Activated CD4-positive, CD25-positive, alpha-beta regulatory T cell treated with anti-CD3 and anti-CD28 coated beads, Interleukin-2, amount 50 U/mL, for 72 hours (primary cell): ENCODE data around the gene CTAG1A.
"Not testable (repeated sequence)": the region's sequence is repeated elsewhere in the genome, so short reads cannot be mapped to it uniquely, and the experiment has no call there.

Source experiments
- DNase-seq: peaks from one replicate; pipeline ENCODE4 v3.0.0; 2021

CTAG1A gene

DNA sequence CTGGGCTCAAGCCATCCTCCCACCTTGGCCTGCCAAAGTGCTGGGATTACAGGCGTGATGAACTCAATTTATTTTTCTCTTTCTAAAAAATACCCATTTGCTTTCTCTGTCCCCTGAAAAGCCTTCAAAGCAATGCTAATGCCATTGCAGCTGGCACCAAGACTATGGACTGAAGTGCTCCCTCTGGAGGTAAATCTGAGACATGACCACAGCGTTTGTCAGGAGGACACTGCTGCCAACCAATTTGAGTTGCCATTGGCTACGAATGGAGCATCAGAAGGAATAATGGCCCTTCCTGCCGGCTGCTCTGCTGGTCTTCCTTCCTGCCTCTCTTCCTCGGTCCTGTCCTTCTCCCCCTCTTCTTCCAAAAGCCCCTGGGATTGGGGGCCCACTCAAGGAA, 9.9 kb upstream of the CTAG1A start:
- not testable (repeated sequence) for DNase-seq

DNA sequence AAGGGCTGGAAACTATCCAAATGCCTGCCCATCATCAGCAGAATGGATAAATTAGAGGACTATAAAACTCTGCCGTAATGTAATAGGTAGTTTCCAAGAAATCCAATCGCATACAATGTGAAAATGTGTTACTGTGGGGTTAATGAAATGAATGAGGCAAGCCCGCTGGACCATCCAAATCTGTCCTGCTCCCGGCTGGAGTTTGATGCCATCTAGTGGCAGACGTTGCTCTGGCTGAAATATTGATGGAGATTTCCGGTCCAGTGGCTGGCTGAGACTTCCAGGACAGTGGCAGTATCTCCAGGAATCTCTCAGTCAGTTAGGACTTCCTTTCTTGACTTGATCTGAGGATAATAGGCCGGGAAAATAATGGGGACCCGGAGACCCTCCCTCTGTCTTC, 1.9 kb upstream of the CTAG1A start:
- not testable (repeated sequence) for DNase-seq

DNA sequence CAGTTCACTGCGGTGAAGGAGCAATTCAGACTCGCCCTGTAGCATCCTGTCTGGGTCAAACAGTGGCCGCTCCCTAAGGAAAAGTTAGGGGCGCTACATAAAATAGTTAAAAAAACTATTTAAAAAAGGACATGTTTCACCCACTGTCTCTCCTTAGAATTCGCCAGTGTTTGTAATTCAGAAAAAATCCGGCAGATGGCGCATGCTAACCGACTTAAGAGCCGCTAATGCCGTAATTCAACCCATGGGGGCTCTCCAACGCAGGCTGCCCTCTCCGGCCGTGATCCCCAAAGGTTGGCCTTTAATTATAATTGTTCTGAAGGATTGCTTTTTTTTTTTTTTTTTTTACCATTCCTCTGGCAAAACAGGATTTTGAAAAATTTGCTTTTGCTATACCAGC, 5.5 kb downstream of the CTAG1A start:
- DNase-seq, result not testable (repeated sequence)

DNA sequence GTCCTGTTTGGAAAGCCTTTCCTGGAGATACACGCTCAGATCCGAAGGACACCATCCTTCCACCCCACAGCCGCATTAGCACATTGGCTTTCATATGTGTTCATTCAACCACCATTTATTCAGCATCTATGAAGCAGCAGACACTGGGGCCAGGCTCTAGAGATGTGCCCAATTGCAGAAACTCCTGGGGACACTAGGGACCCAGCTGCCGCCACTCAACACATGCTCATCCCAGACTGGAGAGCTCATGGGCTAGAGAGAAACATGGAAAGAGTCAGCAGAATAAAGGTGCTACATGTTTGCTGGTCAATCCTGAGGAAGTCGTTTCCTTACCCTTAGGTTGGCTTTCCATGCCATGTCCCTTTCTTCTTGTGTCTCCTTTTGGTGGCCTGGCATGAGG, 7.6 kb downstream of the CTAG1A start:
- DNase-seq, result no peak

DNA sequence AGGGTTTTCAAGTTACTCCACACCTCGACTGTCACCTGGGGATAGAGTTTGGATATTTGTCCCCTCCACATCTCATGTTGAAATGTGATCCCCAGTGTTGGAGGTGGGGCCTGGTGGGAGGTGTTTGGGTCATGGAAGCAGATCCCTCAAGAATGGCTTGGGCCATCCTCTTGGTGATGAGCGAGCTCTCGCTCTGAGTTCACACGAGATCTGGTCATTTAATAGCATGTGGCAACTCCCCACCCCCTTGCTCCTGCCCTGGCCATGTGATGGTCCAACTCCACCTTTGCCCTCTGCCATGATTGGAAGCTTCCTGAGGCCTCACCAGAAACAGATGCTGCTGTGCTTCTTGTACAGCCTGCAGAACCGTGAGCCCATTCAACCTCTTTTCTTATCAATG, 8.3 kb downstream of the CTAG1A start:
- no peak for DNase-seq

DNA sequence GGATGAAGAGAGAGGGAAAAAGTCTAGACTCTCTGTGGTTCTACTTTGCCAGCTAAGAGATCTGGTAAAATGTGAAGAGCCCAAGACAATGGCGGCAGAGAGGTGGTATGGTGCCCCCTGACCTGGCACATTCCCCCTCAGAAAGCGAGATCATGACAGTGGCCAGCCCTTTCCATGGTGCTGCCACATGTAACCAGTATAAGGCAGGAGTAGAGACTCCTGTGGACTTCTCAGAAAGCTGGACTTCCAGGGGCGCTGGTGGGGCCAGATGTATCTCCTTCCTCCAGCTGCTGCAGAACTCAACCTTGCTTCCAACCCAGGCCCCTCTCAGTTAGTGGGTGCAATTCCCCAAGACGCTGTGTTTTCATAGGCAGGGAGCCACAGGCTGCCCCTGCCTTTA, 9.6 kb downstream of the CTAG1A start:
- no peak for DNase-seq

DNA sequence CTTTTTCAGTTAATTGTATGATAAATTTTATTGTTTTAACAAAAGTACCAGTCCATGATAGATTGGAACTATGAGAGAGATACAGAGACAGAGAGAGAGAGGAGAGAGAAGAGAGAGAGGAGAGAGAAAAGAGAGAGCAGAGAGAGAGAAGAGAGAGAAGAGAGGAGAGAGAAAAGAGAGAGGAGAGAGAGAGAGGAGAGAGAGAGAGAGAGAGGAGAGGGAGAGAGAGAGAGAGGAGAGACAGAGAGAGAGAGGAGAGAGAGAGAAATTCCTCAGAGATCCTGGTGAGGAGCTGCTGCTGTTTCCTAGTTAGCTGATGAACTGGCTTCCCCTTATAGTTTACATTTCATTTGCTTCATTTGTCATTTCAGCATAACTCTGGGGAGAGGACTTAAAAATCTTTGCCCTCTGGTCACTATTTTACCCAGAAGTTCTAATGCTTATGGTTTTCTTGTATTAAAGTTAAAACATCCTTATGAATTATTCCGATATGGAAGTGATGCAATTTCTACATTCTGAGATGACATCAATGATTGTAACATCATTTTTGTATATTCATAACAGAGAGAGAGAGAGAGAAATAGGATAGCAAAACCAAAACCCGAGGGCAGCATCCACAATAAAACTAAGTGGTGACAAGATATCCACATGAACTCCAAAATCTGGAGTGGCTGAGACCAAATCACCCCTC, 10.8 kb downstream of the CTAG1A start:
- DNase-seq, result no peak

DNA sequence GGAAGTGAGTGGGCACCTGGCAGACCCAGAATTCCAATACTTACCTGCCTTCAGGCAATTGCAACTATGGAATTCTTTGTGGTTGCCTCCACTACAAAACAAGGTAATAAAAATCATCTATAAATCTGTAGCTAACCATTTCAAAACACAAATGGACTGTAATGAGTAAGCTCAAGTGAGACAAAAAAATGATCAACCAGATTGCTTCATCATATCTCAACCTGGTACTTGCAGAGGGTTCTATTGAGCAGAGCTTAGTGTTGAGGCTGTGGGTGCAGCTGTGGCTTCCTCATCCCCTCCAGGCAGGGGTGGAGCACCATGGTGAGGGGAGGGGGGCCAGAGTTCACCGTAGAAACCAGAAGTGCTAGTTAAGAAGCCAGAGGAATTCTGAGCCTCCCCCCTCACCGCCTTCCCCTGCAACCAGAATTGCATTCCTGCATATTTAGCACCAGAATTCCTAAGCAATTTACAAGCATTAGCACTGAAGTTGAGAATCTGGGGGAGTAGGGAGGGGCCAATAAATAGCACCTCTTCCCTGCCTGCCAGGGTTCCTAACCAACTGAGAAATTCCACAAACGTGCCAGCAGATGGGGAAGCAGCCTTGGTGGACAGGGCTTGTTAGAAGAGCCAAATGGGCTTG, 11.5 kb downstream of the CTAG1A start:
- DNase-seq, result no peak

DNA sequence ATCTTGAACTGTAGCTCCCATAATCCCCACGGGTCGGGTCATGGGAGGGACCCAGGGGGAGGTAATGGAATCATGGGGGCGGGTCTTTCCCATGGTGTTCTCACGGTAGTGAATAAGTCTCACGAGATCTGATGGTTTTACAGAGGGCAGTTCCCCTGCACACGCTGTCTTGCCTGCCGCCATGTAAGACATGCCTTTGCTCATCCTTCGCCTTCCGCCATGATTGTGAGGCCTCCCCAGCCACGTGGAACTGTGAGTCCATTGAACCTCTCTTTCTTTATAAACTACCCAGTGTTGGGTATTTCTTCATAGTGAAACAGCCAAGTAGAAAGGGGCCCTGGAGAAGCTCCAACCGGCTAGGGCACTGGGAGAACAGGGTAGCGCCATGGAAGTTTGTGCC, 12.3 kb downstream of the CTAG1A start:
- DNase-seq, result no peak

DNA sequence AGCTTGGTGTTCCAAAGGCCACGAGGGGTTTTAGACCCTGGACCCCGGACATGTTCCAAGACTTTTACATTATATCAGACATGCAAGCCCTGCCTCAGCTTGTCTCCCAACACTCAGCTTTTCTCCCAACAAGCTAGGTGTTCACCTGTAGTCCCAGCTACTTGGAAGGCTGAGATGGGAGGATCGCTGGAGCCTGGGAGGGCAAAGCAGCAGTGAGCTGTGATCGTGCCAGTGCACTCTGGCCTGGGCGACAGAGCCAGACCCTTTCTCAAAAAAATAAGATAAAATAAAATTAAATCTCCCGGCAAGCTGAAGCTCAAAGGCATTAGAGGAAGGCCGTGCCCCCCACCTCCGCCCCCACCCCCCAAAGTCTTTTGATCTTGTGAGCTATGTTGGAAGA, 13.7 kb downstream of the CTAG1A start:
- no peak for DNase-seq

DNA sequence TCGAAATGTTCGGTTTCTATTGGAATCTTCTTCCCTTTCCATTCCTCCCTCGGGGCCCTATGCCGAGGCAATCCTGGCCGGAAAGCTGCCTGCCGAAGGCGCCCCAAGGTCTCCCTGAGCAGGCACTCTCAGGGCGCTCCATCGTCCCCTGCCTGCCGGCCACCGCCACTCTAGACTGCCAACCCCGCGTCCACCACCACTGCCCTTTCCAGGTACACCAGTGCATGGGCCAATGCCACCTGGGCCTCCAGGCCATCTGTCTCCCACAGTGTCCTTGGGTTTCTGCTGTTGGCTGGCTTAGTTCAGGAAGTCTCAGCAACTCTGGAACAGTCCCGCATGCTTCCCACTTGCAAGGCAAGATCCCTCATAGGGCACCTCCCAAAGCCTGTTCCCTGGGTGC, 14.6 kb downstream of the CTAG1A start:
- no peak for DNase-seq

DNA sequence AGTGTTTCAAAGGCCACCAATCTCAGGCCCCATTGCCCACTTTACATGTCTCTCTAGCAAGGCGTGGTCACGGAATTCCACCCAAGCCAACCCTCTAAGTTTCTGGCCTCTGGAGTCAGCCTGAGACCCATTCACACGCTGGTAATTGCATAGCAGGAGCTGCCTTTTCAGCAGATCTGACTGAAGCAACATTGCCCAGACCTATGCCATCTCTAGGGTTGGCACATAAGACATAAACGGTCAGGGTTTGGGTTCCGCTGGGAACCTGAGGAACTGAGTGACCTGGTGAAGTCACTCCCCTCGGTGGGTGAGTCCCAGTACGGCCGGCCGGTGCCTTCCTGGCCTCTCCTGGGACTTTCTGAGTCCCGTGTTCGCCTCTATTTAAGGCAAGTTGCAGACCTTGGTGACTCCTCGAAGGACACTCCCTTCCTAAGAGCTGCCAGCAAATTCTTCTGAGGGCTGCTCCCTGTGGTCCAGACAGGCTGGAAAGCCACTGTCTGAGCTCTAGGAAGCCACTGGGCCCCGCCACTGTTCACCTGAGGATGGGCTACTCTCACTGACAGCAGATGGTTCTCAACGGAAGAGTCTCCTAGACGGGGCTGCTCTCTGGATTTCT, 15.9 kb downstream of the CTAG1A start:
- no peak for DNase-seq

DNA sequence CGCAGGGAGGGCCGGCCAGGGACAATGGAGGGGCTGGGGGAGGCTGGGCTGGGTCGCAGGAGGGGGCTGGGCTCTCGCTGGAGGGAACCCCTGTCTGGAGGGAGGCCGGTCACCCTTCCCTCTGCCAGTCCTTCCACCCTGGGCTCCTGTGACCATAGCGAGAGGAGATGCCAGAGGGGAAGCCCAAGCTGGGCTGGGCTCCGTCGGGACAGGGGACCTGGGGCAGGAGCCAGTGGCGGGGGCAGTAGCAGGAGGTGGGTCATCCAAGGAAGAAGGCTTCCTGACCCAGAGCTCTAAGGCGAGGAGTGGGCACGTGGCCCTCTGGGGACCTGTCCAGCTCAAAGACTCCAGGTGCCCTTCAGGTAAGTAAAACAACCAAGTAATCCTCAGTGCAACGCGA, 17.3 kb downstream of the CTAG1A start:
- DNase-seq, result no peak

DNA sequence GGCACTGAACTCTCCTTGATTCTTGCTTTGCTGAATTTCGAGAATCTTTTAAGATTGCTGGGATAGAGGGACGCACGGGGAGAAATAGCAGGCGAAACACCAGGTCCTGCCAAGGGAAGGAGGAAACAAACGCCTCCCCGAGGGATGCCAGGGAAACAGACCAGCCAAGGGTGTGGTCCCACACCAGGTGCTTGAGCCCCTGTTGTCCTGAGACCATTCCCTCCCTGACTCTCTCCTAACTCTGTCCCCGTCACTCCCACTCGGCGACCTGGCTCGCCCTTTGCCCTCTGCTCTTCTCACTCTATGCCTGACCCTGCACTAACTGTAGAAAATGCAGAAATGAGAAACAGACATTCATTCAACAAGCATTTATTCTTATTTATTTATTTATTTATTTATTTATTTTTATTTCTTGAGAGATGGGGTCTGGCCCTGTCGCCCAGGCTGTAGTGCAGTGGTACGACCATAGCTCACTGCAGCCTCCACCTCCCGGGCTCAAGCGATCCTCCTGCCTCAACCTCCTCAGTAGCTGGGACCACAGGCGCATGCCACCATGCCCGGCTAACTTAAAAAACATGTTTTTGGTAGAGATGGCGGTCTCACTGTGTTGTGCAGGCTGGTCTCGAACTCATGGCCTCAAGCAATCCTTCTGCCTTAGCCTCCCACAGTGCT, 18.0 kb downstream of the CTAG1A start:
- no peak for DNase-seq

DNA sequence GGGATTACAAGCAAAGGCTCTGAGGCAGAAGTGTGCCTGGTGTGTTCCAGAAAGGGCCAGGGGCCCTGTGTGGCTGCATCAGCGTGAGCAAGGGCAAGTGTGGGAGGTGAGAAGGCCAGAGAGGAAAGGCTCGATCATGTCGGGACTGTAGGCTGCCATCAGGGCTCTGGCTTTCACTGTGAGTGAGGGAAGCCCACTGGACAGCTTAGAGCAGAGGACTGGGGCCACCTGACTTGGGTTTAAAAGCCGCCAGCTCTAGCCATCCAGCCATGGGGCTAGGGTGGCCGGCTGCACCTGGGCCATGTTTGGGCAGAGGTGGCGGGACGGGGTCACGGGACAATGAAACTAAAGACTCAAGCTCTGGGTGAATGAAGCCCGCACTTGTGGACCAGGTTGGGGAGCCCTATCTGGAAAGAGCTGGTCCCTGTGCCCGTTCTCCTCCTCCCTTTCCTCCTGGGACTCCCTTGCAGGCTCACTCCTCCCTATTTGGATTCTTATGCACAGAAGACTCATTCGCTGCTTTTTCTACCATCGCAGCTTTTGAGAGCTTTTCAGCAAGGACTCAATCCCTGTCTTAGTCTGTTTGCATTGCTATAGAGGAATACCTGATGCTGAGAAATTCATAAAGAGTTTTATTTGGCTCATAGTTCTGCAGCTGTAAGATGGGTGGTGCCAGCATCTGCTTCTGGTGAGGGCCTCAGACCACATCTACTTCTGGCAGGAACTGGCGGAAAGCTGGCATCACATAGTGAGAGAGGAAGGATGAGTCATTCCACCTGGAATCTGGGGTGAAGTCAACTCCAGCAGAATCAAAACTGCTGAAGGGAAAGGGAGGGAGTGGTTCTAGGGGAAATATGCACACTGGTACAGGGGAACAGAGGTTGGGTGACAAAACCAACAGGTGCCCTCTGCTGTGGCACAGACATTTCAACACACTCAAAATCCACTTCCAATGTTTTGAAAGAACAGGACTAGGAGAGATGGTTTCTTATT, 18.8 kb downstream of the CTAG1A start:
- DNase-seq, result no peak

DNA sequence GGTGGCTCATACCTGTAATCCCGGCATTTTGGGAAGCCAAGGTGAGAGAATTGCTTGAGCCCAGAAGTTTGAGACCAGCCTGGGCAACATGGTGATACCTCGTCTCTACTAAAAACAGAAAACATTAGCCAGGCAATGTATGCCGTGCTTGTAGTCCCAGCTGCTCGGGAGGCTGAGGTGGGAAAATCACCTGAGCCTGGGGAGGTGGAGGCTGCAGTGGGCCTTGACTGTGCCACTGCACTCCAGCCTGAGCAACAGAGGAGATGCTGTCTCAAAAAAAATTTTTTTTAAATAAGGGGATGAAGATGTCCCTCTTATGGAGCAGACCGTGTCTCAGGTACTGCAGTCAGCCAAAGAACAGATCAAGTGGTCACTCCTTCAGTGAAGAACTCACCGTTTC, 20.6 kb downstream of the CTAG1A start:
- DNase-seq, result no peak

DNA sequence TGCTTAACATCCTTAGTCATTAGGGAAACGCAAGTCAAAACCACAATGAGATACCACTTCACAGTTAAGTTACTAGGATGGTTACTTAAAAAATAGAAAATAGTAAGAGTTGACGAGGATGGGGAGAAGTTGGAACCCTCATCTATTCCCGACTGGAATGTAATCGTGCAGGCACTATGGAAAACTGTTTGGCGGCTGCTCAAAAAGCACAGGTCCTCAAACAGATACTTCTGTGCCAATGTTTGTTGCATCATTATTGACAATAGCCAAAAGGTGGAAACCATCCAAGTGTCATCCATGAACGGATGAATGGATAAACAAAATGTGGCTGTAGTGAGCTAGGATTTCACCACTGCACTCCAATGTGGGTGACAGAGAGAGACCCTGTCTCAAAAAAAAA, 22.4 kb downstream of the CTAG1A start:
- no peak for DNase-seq

DNA sequence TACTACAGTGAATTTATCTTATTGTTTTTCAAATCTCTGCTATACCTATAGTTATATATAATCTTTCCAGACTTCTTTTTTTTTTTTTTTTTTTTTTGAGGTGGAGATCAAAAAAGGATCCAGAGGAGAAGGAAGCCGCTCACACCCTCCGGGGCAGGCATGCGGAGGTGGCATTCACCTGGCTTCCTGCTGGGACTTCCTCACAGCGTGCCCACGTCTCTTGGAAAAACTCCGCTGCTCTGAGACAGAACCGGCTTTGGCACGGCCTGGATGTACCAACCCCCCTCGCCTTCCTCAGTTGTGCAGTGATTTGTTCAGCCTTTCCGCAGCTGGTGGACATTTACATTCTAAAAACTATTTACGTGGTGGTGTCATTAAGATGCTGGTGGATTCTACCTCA, 23.0 kb downstream of the CTAG1A start:
- DNase-seq, result not testable (repeated sequence)

DNA sequence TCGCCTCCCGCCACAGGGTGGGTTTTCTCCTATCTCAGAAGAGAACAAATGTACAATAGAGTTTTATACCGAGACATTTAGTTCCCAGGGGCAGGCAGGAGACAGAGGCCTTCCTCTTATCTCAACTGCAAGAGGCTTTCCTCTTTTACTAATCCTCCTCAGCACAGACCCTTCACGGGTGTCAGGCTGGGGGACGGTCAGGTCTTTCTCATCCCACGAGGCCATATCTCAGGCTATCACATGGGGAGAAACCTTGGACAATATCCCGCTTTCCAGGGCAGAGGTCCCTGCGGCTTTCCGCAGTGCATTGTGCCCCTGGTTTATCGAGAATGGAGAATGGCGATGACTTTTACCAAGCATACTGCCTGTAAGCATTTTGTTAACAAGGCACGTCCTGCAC, 23.9 kb downstream of the CTAG1A start:
- not testable (repeated sequence) for DNase-seq

DNA sequence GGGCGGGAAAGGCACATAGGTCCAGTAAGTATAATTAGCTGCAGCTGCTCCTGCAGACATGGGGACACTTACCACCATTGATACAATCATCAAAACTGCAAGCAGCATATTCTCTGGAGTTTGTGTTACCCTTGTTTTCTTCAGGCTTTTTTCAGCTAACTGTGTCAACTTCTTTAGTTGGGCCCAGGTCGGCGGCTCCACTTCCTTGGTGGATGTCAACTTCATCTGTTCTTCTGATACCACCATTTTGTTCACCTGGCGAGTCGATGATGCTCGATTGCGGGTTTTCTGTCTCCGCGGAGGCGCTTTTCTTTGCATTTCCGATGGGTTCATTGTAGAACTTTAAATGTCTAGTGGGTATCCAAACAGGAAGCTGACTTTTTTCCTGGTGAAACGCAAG, 26.2 kb downstream of the CTAG1A start:
- DNase-seq, result not testable (repeated sequence)

DNA sequence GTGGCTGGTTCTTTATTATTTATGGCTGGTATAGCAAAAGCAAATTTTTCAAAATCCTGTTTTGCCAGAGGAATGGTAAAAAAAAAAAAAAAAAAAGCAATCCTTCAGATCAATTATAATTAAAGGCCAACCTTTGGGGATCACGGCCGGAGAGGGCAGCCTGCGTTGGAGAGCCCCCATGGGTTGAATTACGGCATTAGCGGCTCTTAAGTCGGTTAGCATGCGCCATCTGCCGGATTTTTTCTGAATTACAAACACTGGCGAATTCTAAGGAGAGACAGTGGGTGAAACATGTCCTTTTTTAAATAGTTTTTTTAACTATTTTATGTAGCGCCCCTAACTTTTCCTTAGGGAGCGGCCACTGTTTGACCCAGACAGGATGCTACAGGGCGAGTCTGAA, 28.7 kb downstream of the CTAG1A start:
- DNase-seq, result not testable (repeated sequence)

DNA sequence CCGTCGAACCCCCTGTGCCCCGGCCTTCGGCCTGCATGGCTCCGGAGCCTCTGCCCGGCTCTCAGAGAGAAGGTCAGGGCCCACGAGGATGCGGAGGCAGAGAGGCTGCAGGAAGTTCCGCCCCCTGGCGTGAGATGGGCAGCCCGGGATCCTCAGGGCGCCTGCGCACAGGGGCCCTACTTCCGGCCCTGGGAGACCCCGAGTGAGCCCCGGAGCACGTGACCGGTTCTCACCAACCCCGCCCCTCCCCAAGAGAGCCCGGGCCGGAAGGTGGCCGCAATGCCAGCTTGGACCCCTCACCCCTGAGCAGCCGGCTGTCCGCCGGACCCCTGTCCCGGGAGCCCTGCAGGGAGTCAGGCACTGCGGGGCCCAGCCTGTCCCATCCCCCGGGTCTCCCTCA, 34.2 kb downstream of the CTAG1A start, which contains the start of gene CTAG1B:
TSS of gene CTAG1B (minus strand) at position 101 of the 400 bp plus-strand sequence. CDS start at position 37, 64 bp downstream.
- not testable (repeated sequence) for DNase-seq
